GM12878 (cell line): ENCODE measurements around the gene TTC39B. TPM values are rescaled to one million over a fixed set of nuclear protein-coding genes. Genes with fewer than 3 reads are reported as not detected.

Experiments
- ATAC-seq: fragments of 200-7000 bp; cut with Tn5 transposase; 3 replicates; pipeline ENCODE4 v1.9.1; 2020; ENCODE audit warnings: mild to moderate bottlenecking, moderate library complexity
- BruUV-seq: library from RNA; stranded (reverse); fragments of 400-500 nt; replicated peaks from 2 replicates; lab custom pipeline; 2021; lab: Mats Ljungman, UMichigan
- CTCF ChIA-PET: fragments of 300-600 bp; sonication (Branson Sonifier 250); formaldehyde crosslinking; extraction: SDS; loops from one replicate; lab custom pipeline; 2021; ENCODE audit warnings: inconsistent platforms; lab: Yijun Ruan, JAX
- POLR2A ChIA-PET: fragments of 350-600 bp; formaldehyde crosslinking; extraction: SDS; loops from one replicate; lab custom pipeline; 2021; ENCODE audit warnings: inconsistent platforms; lab: Charles Lee
- RAD21 ChIA-PET: fragments of 300-600 bp; sonication (Branson Sonifier 250); formaldehyde crosslinking; loops from one replicate; lab custom pipeline; 2023; ENCODE audit warnings: antibody characterized with exemption; ENCODE audit not compliant: unreplicated experiment; lab: Charles Lee
- SMC1A ChIA-PET: fragments of 300-600 bp; sonication (Branson Sonifier 250); formaldehyde crosslinking; loops from one replicate; lab custom pipeline; 2023; ENCODE audit not compliant: unreplicated experiment, uncharacterized antibody; lab: Charles Lee
- DNase-seq: peaks from one replicate; pipeline ENCODE4 v3.0.0-alpha.2; 2011; ENCODE audit warnings: low read depth, low spot score
- FAIRE-seq: peaks from 3 replicates; lab custom pipeline; 2011; peaks lifted over from hg19 to GRCh38; lab: Jason Lieb, UNC
- H2AFZ ChIP-seq: 2 replicates; pipeline ENCODE4 v1.6.0; 2011; ENCODE audit warnings: low read depth, low read length, control low read depth; ENCODE audit not compliant: control insufficient read depth
- H3K27ac ChIP-seq: 2 replicates; pipeline ENCODE4 v1.5.1; 2011; ENCODE audit warnings: control low read depth; ENCODE audit not compliant: control insufficient read depth, insufficient read depth
- H3K27me3 ChIP-seq, 2 experiments: replicated peaks in 1 of 2; 2 replicates each; pipeline versions ENCODE4 v1.6.0 to v1.6.1; 2011; ENCODE audit warnings: low read length in 1 of 2; ENCODE audit not compliant: control insufficient read depth in 2 of 2, insufficient read depth in 2 of 2
- H3K36me3 ChIP-seq, 2 experiments: 2 replicates each; pipeline ENCODE4 v1.5.1; 2011; ENCODE audit warnings: low read length in 1 of 2; ENCODE audit not compliant: control insufficient read depth in 2 of 2, insufficient read depth in 2 of 2
- H3K4me1 ChIP-seq: 2 replicates; pipeline ENCODE4 v1.6.1; 2011; ENCODE audit warnings: mild to moderate bottlenecking, low read length, moderate library complexity, mixed read lengths; ENCODE audit not compliant: control insufficient read depth, insufficient read depth
- H3K4me2 ChIP-seq: 2 replicates; pipeline ENCODE4 v1.6.0; 2011; ENCODE audit warnings: control low read depth; ENCODE audit not compliant: control insufficient read depth, insufficient read depth
- H3K4me3 ChIP-seq: fragments of 200-600 bp; sonication (generic); 2 replicates; pipeline ENCODE4 v1.5.1; 2016
- H3K79me2 ChIP-seq: 2 replicates; pipeline ENCODE4 v1.6.0; 2011; ENCODE audit warnings: low read length; ENCODE audit not compliant: control insufficient read depth, insufficient read depth
- H3K9ac ChIP-seq: 2 replicates; pipeline ENCODE4 v1.8.0; 2011; ENCODE audit warnings: low read length, control low read depth, mixed read lengths; ENCODE audit not compliant: control insufficient read depth, insufficient read depth
- H3K9me3 ChIP-seq: replicated peaks from 3 replicates; pipeline ENCODE4 v1.5.1; 2011; ENCODE audit warnings: mild to moderate bottlenecking, low read length; ENCODE audit not compliant: control insufficient read depth, insufficient read depth
- H4K20me1 ChIP-seq: 2 replicates; pipeline ENCODE4 v1.6.0; 2011; ENCODE audit not compliant: control insufficient read depth, insufficient read depth
- CREB1 ChIP-seq: IDR thresholded peaks from 2 replicates; pipeline ENCODE4 v1.6.1; 2012; ENCODE audit warnings: low read depth, mild to moderate bottlenecking, inconsistent platforms
- DPF2 ChIP-seq: fragments of 450-650 bp; IDR thresholded peaks from 2 replicates; pipeline ENCODE4 v1.6.1; 2017; ENCODE audit warnings: mild to moderate bottlenecking
- FOXK2 ChIP-seq: fragments of 450-650 bp; IDR thresholded peaks from 2 replicates; pipeline ENCODE4 v1.6.1; 2017; ENCODE audit warnings: mild to moderate bottlenecking, moderate library complexity
- NFIC ChIP-seq: IDR thresholded peaks from 2 replicates; pipeline ENCODE4 v1.6.1; 2012; ENCODE audit warnings: low read depth, mild to moderate bottlenecking, inconsistent platforms, low read length, moderate library complexity
- NFXL1 ChIP-seq: fragments of 450-650 bp; IDR thresholded peaks from 2 replicates; pipeline ENCODE4 v1.6.1; 2017; ENCODE audit warnings: antibody characterized with exemption, mild to moderate bottlenecking, borderline replicate concordance
- NFYA ChIP-seq: IDR thresholded peaks from 2 replicates; pipeline ENCODE4 v1.6.1; 2011; ENCODE audit warnings: low read depth, mild to moderate bottlenecking, low read length, improper control_type of control experiment, borderline replicate concordance
- NR2F1 ChIP-seq: fragments of 450-650 bp; conservative IDR thresholded peaks from 2 replicates; pipeline ENCODE4 v1.6.1; 2017; ENCODE audit warnings: mild to moderate bottlenecking
- SIN3A ChIP-seq: IDR thresholded peaks from 2 replicates; pipeline ENCODE4 v1.6.1; 2012; ENCODE audit warnings: low read depth, low read length, improper control_type of control experiment
- SMAD1 ChIP-seq: fragments of 450-650 bp; IDR thresholded peaks from 2 replicates; pipeline ENCODE4 v1.6.1; 2018; ENCODE audit warnings: mild to moderate bottlenecking, low read depth; ENCODE audit not compliant: partially characterized antibody
- SREBF1 ChIP-seq: IDR thresholded peaks from 2 replicates; pipeline ENCODE4 v1.6.1; 2012; ENCODE audit warnings: mild to moderate bottlenecking, low read length
- TBL1XR1 ChIP-seq: IDR thresholded peaks from 2 replicates; pipeline ENCODE4 v1.6.1; 2012; ENCODE audit warnings: low read depth, low read length, improper control_type of control experiment
- TCF7 ChIP-seq: IDR thresholded peaks from 2 replicates; pipeline ENCODE4 v1.6.1; 2014; ENCODE audit warnings: antibody characterized with exemption, borderline replicate concordance
- YY1 ChIP-seq: IDR thresholded peaks from 2 replicates; pipeline ENCODE4 v1.6.1; 2011; ENCODE audit warnings: low read depth, mild to moderate bottlenecking, low read length
- WGBS: methylation state at CpG from one replicate; pipeline ENCODE4 v1.1.6; 2016; ENCODE audit warnings: low lambda C conversion rate; ENCODE audit not compliant: insufficient replicate concordance, insufficient coverage; ENCODE audit errors: missing lambda C conversion rate; 5-methylcytosine and 5-hydroxymethylcytosine counted together
- in situ Hi-C: fragments of 300-500 bp; cut with MboI; formaldehyde crosslinking; loops from 9 replicates; pipeline ENCODE4 v1.14.3; 2018; ENCODE audit warnings: mixed read lengths
- intact Hi-C: fragments of 100-400 bp; cut with micrococcal nuclease; formaldehyde crosslinking; loops from one replicate; pipeline ENCODE4 v1.14.2; 2022; ENCODE audit not compliant: unreplicated experiment
- polyA plus RNA-seq, 11 experiments: library from polyadenylated mRNA; depleted of rRNA in 4 of 11; unstranded in 6 of 11; stranded (reverse) in 5 of 11; fragments of >200 nt; fragmentation: Nextera tagmentation in 4 of 11; fragmentation: Illumina TruSeq in 1 of 11; extraction: Ambion mirVana in 4 of 11; extraction: Trizol in 1 of 11; gene quantifications; 1 replicate in 1 of 11; 2 replicates in 10 of 11; pipeline versions ENCODE4 v1.2.1 to v1.2.3, GENCODE V29; 2011 to 2016; ENCODE audit warnings: inconsistent platforms in 2 of 11, missing spikeins in 2 of 11, low read depth in 1 of 11
- total RNA-seq, 4 experiments: library from RNA; depleted of rRNA in 3 of 4; stranded (reverse); fragments of >200 nt in 3 of 4; fragmentation: Illumina TruSeq in 1 of 4; extraction: Trizol in 1 of 4; gene quantifications; 2 replicates each; pipeline versions ENCODE4 v1.2.1 to v1.2.3, GENCODE V29; 2013 to 2021
- TF ChIP-seq, protein P1 (sequence below): IDR thresholded peaks from 2 replicates; pipeline ENCODE4 v1.6.1; 2011; ENCODE audit warnings: mild to moderate bottlenecking, low read depth, low read length, moderate library complexity; ENCODE audit not compliant: insufficient replicate concordance
- TF ChIP-seq, protein P2 (sequence below): fragments of 450-650 bp; IDR thresholded peaks from 2 replicates; pipeline ENCODE4 v1.6.1; 2014; ENCODE audit warnings: mild to moderate bottlenecking
- TF ChIP-seq, protein P3 (sequence below): IDR thresholded peaks from 2 replicates; pipeline ENCODE4 v1.6.1; 2011; ENCODE audit warnings: borderline replicate concordance, low read depth, mild to moderate bottlenecking, moderate library complexity, mixed read lengths, low read length; ENCODE audit not compliant: insufficient read depth; ENCODE audit errors: extremely low read length
- TF ChIP-seq, protein P4 (sequence below): fragments of 450-650 bp; IDR thresholded peaks from 2 replicates; pipeline ENCODE4 v1.6.1; 2017; ENCODE audit warnings: antibody characterized with exemption, mild to moderate bottlenecking, moderate library complexity

The TTC39B gene
- total and polyA plus RNA-seq, 10 of the 15 experiments (the other 5 are each of a cell fraction or from before 2014, with no cell fraction given): 0.68 to 2.5 (median 1.5) TPM

DNA sequence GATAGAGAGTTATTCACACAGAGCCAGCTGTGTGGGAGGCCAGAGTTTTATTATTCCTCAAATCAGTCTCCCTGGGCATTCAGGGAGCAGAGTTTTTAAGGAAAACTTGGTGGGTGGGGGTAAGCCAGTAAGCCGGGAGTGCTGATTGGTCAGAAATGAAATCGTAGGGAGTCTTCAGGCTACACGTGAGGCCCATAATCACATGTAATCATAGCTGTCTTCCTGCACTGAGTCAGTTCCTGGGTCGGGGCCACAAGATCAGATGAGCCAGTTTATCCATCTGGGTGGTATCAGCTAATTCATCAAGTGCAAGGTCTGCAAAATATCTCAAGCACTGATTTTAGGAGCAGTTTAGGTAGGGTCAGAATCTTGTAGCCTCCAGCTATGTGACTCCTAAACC, 10.8 kb upstream of the TTC39B start (continued):
- TF ChIP-seq, protein P1, sequence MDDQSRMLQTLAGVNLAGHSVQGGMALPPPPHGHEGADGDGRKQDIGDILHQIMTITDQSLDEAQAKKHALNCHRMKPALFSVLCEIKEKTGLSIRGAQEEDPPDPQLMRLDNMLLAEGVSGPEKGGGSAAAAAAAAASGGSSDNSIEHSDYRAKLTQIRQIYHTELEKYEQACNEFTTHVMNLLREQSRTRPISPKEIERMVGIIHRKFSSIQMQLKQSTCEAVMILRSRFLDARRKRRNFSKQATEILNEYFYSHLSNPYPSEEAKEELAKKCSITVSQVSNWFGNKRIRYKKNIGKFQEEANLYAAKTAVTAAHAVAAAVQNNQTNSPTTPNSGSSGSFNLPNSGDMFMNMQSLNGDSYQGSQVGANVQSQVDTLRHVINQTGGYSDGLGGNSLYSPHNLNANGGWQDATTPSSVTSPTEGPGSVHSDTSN: no peak
- TF ChIP-seq SMAD1 (no peak), SIN3A (no peak)
- TF ChIP-seq, protein P2, sequence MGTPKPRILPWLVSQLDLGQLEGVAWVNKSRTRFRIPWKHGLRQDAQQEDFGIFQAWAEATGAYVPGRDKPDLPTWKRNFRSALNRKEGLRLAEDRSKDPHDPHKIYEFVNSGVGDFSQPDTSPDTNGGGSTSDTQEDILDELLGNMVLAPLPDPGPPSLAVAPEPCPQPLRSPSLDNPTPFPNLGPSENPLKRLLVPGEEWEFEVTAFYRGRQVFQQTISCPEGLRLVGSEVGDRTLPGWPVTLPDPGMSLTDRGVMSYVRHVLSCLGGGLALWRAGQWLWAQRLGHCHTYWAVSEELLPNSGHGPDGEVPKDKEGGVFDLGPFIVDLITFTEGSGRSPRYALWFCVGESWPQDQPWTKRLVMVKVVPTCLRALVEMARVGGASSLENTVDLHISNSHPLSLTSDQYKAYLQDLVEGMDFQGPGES: no peak
- TF ChIP-seq, protein P3, sequence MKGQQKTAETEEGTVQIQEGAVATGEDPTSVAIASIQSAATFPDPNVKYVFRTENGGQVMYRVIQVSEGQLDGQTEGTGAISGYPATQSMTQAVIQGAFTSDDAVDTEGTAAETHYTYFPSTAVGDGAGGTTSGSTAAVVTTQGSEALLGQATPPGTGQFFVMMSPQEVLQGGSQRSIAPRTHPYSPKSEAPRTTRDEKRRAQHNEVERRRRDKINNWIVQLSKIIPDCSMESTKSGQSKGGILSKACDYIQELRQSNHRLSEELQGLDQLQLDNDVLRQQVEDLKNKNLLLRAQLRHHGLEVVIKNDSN: no peak

DNA sequence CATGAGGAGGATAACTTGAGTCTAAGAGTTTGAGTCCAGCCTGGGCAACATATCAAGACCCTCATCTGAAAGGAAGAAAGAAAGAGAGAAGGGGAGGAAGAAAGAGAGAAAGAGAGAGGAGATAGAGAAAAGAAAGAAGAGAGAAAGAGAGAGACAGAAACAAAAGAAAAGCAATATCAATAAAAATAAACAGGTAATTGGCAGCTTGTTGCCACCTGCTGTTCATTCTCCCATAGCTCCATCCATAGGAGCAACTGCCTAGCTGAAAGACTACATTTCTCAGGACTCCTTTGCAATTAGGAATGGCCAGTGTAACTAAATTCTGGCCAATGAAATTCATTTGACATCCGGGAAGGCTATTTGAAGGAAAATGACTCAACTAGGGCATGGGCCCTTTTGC, 4.6 kb upstream of the TTC39B start:
- ChIA-PET RAD21 (interaction anchor here (1.5 kb wide), 1 partner anchor 34 kb away, joined by 3 read pairs; no protein-coding TSS in a partner anchor), CTCF (interaction anchor here (0.7 to 1.1 kb wide), 5 partner anchors 10 to 295 kb away, joined by 3 read pairs; no protein-coding TSS in a partner anchor)
- no peak for TF ChIP-seq YY1
- no peak for TF ChIP-seq DPF2
- TF ChIP-seq TBL1XR1: no peak
- no peak for TF ChIP-seq NFYA
- TF ChIP-seq FOXK2: no peak
- TF ChIP-seq CREB1: no peak
- TF ChIP-seq, protein P4, sequence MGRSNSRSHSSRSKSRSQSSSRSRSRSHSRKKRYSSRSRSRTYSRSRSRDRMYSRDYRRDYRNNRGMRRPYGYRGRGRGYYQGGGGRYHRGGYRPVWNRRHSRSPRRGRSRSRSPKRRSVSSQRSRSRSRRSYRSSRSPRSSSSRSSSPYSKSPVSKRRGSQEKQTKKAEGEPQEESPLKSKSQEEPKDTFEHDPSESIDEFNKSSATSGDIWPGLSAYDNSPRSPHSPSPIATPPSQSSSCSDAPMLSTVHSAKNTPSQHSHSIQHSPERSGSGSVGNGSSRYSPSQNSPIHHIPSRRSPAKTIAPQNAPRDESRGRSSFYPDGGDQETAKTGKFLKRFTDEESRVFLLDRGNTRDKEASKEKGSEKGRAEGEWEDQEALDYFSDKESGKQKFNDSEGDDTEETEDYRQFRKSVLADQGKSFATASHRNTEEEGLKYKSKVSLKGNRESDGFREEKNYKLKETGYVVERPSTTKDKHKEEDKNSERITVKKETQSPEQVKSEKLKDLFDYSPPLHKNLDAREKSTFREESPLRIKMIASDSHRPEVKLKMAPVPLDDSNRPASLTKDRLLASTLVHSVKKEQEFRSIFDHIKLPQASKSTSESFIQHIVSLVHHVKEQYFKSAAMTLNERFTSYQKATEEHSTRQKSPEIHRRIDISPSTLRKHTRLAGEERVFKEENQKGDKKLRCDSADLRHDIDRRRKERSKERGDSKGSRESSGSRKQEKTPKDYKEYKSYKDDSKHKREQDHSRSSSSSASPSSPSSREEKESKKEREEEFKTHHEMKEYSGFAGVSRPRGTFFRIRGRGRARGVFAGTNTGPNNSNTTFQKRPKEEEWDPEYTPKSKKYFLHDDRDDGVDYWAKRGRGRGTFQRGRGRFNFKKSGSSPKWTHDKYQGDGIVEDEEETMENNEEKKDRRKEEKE: no peak
- TF ChIP-seq TCF7: no peak
- TF ChIP-seq NR2F1: no peak
- no peak for TF ChIP-seq NFIC
- TF ChIP-seq NFXL1: no peak
- TF ChIP-seq, protein P2: no peak
- no peak for TF ChIP-seq SREBF1

More for the DNA sequence above, 4.6 kb upstream of the TTC39B start:
- Histone ChIP-seq H3K27ac (no peak overlapping the region), H3K4me2 (no peak overlapping the region), H3K9ac (no peak overlapping the region), H3K4me1 (peaks cover 2% of the 10 kb centered on the region; the same call in 1 of the 2 replicates), H3K27me3 (no peaks in the 10 kb centered on the region; a peak in 1 of 4 replicates), H3K9me3 (no peaks in the 10 kb centered on the region), H2AFZ (no peak overlapping the region), H3K4me3 (no peak overlapping the region), H4K20me1 (no peaks in the 10 kb centered on the region), H3K36me3 (no peaks in the 10 kb centered on the region), H3K79me2 (no peaks in the 10 kb centered on the region)
- DNase-seq (no peak), FAIRE-seq (no peak), ATAC-seq (no peak)
- ChIA-PET POLR2A (no interaction called here), SMC1A (interaction anchor here (0.8 to 1.3 kb wide), 3 partner anchors 32 to 101 kb away, joined by 3 to 7 read pairs (median 3); no protein-coding TSS in a partner anchor)
- intact Hi-C loops (no loop called here), in situ Hi-C loops (no loop called here)
- WGBS: 0% methylated on average over 1 of the region's 1 CpG
- no TSS peak for BruUV-seq
